Dermis microvascular lymphatic vessel endothelial cell (primary cell): ENCODE measurements around the gene SELENOO. TPM values are rescaled to one million over a fixed set of nuclear protein-coding genes. Genes with fewer than 3 reads are reported as not detected.

ENCODE experiments used
- DNase-seq, 2 donors: peaks; one replicate each; pipeline versions ENCODE4 v3.0.0 to v3.0.0-alpha.2; 2010; ENCODE audit warnings: low read depth in 2 of 2
- total RNA-seq: library from RNA; depleted of rRNA; stranded (reverse); fragments of >200 nt; gene quantifications from 2 replicates; pipeline ENCODE4 v1.2.1, GENCODE V29; 2014

SELENOO gene
- total RNA-seq, 1 donor from 2014 or later: 15.8 TPM

- DNase-seq: no peak
These were observed 15.4 kb downstream of the SELENOO start for GRCh38 chr22:50216055-50216683.

DNA sequence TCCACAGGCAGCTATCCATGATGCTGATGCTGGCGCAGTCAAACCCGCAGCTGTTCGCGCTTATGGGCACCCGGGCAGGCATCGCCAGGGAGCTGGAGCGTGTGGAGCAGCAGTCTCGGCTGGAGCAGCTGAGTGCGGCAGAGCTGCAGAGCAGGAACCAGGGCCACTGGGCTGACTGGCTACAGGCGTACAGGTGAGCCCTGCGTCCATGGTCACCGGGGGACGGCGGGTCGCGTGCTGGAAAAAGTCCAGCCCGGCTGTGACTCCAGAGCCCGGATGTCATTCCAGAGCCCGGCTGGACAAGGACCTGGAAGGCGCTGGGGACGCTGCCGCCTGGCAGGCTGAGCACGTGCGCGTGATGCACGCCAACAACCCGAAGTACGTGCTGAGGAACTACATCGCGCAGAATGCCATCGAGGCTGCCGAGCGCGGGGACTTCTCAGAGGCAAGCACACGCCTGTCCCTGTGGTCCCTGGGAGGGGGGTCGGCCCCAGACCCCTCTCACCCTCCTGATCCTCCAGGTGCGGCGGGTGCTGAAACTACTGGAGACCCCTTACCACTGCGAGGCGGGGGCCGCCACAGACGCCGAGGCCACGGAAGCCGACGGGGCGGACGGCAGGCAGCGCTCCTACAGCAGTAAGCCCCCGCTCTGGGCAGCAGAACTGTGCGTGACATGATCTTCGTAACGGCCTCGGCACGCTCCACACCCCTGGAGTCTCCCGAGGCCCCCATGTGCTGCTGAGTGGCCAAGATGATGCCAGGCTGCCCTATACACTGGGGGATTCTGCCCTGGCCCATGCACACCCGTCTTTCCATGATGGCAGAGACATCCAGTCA, 16.1 kb downstream of the SELENOO start:
- DNase-seq: no peak

- no peak for DNase-seq
These were observed 16.8 kb downstream of the SELENOO start for GRCh38 chr22:50217543-50218152.

DNA sequence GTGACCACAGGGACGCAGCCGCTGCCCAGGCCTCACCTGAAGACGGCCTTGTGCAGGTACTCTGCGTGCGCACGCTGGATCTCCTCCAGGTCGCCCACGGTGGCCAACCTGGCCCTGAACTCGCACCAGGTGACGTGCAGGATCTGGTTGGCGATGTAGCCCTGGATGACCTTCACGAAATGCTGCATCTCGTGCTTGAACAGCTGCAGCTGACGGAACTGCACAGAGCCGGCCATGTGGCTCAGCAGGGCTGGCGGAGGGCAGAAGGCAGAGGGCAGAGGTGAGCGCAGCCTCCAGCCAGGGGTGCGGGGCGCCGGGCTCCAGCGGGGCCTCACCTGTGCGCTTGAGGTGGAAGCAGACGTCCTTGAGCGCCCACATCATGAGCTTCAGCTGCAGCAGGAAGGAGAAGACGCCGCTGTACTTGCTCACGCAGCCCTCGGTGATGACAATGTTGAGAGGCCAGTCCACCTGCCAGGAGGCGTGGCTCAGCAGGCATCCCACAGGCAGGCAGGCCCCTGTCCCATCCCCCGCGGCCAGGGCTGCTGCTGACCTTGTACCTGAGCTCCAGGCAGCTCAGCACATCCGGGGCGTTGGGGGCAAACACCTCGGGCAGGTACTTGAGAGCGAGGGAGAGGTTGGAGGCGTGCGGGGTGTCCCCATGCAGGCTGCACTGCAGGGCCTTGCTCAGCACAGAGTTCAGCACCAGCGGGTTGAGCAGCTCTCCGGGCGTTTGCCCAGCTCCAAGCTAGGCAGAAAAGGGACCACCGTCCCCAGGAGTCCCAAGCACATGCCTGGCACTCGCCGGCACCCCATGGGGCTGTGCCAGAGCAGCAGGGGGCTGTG, 17.6 kb downstream of the SELENOO start:
- DNase-seq: no peak

GRCh38 chr22:50218996-50219727, 18.4 kb downstream of the SELENOO start:
- DNase-seq: peak; percentile 74 to 78

DNA sequence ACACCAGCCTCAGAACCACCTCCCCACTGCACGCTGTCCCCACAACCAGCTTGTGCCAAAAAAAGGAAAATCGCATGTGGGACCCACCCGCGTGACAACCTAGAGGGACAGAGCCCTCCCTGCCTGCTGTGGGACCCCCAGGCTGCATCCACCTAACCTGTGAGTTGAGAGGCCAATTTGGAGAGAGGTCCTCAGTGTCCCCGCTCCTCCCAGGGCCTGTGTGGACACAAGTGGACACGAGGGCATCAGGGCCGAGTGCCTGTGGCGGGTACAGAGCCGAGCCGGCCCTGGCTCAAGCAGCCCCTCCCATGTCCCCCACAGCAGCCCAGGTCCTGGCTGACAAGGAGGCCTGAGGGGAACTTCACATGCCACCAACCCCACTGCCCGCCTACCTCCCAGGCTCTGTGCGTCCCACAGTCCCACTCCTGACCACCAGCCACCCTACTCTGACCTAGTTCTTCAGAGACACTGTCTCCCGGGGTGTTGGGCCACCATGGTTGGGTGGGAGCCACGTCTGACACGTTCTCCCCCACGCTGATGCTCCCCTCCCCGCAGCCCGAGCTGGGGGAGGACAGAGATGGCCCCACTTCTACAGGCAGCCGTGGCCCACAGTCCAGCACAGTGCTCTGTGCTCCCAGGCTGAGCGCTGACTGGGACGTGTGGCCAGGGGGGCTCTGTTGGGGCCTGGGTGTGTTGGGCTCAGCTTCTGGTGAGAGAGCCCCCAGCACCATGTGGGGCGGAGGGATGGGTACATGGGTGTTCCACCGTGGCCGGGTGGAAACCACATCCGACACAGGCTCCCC, 19.2 kb downstream of the SELENOO start:
- no peak for DNase-seq

DNA sequence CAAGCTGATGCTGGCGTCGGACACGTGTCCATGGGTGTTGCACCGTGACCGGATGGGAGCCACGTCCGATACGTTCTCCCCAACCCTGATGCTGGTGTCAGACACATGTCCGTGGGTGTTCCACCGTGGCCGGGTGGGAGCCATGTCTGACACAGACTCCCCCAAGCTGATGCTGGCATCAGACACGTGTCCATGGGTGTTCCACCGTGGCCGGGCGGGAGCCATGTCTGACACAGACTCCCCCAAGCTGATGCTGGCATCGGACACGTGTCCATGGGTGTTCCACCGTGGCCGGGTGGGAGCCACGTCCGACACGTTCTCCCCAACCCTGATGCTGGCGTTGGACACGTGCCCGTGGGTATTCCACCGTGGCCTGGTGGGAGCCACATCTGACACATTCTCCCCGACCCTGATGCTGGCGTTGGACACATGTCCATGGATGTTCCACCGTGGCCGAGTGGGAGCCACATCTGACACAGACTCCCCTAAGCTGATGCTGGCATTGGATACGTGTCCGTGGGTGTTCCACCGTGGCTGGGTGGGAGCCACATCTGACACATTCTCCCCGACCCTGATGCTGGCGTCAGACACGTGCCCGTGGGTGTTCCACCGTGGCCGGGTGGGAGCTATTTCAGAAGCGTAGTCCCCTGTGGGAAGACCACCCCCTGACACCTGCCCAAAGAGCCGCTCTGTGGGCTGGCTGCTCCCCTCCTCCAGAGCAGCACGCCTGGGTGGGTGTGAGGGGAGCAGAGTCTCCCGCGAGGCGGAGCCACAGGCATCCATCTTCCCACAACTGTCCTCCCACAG, 20.0 kb downstream of the SELENOO start:
- no peak for DNase-seq

- DNase-seq: no peak
These were observed 20.8 kb downstream of the SELENOO start for GRCh38 chr22:50221410-50222300.

- DNase-seq: no peak
These were observed 21.7 kb downstream of the SELENOO start for GRCh38 chr22:50222508-50222907.

DNA sequence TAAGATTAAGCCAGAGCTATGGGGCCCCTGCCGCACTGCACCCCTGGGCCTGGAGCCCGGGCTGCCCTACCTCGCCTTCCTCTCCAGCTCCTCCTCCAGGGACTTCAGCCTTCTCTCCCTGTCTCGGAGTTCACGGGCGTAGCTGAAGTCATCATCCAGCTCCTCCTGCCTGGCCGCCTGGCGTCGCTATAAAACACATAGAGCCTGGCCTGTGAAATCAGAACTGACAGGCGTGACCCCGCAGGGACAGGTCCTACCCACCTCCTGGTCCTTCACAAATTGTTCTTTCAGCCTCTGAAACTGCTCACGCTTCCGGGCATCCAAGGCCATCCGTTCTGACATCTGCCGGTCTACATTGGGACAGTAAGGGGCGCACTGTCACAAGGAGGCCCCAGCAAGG, 23.3 kb downstream of the SELENOO start:
- DNase-seq: no peak

GRCh38 chr22:50225200-50225969, 24.6 kb downstream of the SELENOO start:
- no peak for DNase-seq

GRCh38 chr22:50226063-50226874, 25.5 kb downstream of the SELENOO start:
- no peak for DNase-seq

DNA sequence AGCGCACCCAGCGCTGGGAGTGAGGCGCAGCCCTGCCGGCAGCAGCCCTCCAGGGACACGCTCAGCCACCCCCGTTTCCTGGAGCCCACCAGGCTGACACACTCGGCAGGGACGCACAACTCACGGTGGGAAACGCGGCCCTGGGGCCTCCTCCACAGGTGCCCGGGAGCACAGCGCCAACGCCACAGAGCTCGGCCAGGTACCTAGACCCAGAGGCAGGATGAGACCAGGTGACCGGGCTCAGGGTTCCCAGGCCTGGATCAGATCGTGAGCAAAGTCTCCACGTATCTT, 26.0 kb downstream of the SELENOO start:
- no peak for DNase-seq

DNA sequence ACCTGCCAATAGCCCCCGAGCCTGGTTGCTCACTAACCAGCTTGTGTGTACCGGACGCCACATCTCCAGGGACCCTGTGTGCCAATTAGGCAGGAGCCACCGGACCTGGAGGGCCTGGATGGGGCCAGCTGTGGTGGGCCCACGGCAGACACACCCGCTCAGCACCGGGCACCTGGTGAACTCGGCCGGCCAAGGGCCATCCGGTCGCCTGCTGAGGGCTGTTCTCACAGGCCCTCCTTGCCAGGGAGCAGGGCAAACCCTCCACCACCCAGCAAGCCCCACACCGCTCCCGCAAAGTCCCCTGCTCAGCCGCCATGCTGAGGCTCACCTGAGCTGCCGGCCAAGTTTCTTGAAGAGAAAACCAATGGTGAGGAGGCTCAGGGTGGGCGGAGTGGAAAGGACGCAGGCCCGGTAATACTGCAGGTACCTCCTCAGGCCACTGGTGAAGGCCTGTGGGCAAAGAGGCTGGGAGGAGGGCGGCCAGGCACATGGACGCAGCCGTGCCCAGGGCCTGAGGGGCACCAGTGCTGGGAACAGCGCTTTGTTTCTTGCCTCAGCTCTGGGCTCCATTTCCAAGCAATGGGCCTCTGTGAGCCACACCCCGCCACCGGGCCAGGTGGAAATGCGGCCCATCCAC, 26.9 kb downstream of the SELENOO start:
- DNase-seq: no peak

DNA sequence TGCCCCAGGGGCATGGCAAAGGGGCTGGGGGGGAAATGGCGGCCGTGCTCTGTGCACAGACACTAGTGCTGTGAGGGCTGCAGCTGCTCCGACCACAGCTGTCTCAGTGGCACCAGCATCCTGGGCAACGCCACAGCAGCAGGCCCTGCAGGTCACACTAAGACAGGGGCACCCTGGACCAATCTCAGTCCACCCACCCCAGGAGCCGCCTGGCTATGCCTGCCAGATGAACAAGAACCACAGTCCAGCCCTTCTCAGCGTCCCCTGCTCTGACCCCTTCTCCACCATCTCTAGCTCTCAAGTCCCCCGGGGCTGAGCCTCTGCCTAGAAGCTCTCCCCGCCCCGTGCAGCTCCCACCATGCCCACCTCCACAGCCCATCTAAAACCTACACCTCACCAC, 27.6 kb downstream of the SELENOO start:
- DNase-seq: no peak

- DNase-seq: no peak
These were observed 28.6 kb downstream of the SELENOO start for GRCh38 chr22:50229370-50229769.
